ENCODE measurements around the gene UBE2G1.

The UBE2G1 gene

DNA sequence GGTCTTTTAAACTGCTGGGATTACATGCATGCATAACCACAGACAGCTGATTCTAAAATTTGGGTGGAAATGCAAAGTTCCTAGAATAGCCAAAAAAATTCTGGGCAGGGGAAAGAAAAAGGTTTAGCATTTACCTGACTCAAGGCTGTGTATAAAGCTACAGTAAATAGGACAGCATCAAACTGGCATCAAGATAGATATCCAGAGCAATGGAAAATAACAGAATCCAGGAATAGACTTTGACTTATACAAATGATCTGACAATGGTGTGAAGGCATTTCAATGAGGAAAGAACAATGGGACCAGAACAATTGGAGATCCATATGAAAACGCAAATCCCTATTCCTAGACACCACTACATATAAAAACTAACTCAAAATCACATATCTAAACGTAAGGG lies 115.6 kb downstream of the UBE2G1 start:
- H3K4me2 ChIP-seq (ENCODE audit: low read length), result no peak overlapping the region
- H3K27ac ChIP-seq, result no peak overlapping the region
- no peak overlapping the region for H3K9ac ChIP-seq

DNA sequence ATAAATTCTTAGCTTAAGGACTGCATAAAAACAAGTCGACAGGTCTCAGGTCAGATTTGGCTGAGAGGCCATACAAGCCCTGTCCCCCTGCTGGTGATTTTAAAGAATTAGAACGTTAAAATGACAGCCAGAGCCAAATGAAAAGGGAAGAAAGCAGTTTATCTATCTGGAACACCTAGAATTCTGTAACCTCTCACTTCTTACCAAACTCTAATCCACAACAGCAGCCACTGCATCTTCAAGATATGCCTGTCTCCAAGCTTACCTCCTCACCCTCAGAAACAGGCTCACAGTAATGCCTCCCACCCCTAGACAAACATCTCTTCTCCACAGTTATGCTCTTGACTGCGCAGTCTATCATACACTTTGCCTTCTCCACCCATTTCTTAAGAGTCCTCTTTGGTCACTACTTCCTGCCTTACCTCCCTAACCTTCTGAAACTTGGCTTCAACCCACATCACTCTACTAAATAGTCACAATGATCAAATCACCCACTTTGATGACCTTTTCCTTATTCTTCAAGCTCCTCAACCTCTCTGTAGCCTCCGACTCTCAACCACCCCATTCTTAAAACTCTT lies 116.9 kb downstream of the UBE2G1 start:
- Histone ChIP-seq H3K27me3 (ENCODE audit: control insufficient read depth, insufficient read depth, low read length) (no peaks in the 10 kb centered on the region), H3K9me3 (ENCODE audit: control insufficient read depth, low read length) (no peaks in the 10 kb centered on the region), H3K79me2 (peaks cover 31% of the 10 kb centered on the region), H3K9ac (no peak overlapping the region), H3K36me3 (ENCODE audit: control insufficient read depth, insufficient read depth, low read length) (no peaks in the 10 kb centered on the region), H3K4me3 (ENCODE audit: low read depth, low read length) (no peak overlapping the region), H3K27ac (no peak overlapping the region), H3K4me1 (peaks cover 7% of the 10 kb centered on the region), H2AFZ (no peak overlapping the region), H3K4me2 (ENCODE audit: low read length) (no peak overlapping the region)
- TF ChIP-seq, protein P1, sequence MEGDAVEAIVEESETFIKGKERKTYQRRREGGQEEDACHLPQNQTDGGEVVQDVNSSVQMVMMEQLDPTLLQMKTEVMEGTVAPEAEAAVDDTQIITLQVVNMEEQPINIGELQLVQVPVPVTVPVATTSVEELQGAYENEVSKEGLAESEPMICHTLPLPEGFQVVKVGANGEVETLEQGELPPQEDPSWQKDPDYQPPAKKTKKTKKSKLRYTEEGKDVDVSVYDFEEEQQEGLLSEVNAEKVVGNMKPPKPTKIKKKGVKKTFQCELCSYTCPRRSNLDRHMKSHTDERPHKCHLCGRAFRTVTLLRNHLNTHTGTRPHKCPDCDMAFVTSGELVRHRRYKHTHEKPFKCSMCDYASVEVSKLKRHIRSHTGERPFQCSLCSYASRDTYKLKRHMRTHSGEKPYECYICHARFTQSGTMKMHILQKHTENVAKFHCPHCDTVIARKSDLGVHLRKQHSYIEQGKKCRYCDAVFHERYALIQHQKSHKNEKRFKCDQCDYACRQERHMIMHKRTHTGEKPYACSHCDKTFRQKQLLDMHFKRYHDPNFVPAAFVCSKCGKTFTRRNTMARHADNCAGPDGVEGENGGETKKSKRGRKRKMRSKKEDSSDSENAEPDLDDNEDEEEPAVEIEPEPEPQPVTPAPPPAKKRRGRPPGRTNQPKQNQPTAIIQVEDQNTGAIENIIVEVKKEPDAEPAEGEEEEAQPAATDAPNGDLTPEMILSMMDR (IDR thresholded peaks at IDR 0.05), result peak; percentile 29

More for the DNA sequence above, 115.6 kb downstream of the UBE2G1 start:
- no peaks in the 10 kb centered on the region for H3K36me3 ChIP-seq (ENCODE audit: control insufficient read depth, insufficient read depth, low read length)
- H3K9me3 ChIP-seq (ENCODE audit: control insufficient read depth, low read length), result no peaks in the 10 kb centered on the region
- H2AFZ ChIP-seq, result no peak overlapping the region
- H3K27me3 ChIP-seq (ENCODE audit: control insufficient read depth, insufficient read depth, low read length), result no peaks in the 10 kb centered on the region
- H3K4me1 ChIP-seq, result peaks cover 7% of the 10 kb centered on the region
- peaks cover 23% of the 10 kb centered on the region for H3K79me2 ChIP-seq
- TF ChIP-seq, protein P1 (IDR thresholded peaks at IDR 0.05), result no peak
- H3K4me3 ChIP-seq (ENCODE audit: low read depth, low read length), result no peak overlapping the region

DNA sequence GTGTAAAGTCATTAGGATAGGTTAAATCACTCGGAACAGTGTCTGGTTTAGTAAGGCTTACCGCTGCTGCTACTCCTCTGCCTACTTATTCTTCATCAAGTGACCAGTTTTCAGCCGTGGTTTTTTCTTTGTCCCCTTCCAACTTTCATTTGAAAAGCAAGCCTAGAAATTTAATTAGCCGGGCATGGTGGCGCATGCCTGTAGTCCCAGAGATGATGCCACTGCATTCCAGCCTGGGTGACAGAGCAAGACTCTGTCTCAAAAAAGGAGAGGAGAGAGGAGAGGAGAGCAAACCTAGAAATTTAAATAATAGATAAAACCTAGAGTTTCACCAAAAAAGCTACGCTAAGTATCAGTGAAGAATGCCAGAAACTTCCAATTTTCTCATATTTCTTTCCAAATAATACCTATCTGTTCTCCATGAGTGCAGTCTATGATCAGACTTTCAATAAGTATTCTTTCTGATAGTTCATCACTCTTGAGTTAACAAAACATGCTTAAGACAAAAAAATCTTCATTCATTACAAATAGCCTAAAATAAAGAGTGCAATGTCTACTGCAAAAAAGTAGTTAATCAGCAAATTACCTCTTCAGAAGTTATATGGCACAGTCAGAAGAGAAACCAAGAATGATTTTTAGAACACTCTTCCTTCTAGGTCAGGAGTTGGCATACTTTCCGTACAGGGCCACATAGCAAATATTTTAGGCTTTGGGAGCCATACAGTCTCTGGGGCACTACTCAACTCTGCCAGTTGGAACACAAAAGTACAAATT lies 117.8 kb downstream of the UBE2G1 start:
- H3K4me1 ChIP-seq, result peaks cover 7% of the 10 kb centered on the region

DNA sequence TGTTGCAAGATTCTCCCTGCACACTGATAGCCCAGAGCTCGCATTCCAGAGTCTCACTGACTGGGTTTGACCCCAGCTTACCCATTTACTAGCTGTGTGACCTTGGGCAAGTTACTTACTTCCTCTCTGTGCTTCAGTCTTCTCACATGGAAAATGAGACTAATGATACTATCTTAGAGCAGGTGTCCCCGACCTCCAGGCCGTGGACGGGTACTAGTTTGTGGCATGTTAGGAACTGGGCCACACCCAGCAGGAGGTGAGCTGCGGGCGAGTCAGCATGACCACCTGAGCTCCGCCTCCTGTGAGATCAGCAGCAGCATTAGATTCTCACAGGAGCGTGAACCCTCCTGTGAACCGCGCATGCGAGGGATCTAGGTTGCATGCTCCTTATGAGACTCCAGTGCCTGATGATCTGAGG lies 118.5 kb downstream of the UBE2G1 start:
- Histone ChIP-seq H3K4me3 (ENCODE audit: low read depth, low read length) (no peak overlapping the region), H3K27me3 (ENCODE audit: control insufficient read depth, insufficient read depth, low read length) (no peaks in the 10 kb centered on the region), H3K4me1 (peaks cover 7% of the 10 kb centered on the region), H3K79me2 (peaks cover 32% of the 10 kb centered on the region), H3K9me3 (ENCODE audit: control insufficient read depth, low read length) (no peaks in the 10 kb centered on the region), H3K4me2 (ENCODE audit: low read length) (no peak overlapping the region), H3K27ac (no peak overlapping the region), H3K36me3 (ENCODE audit: control insufficient read depth, insufficient read depth, low read length) (no peaks in the 10 kb centered on the region), H2AFZ (peak overlapping the region; percentile 13), H3K9ac (no peak overlapping the region)
- TF ChIP-seq, protein P1 (IDR thresholded peaks at IDR 0.05), result no peak

More for the DNA sequence above, 117.8 kb downstream of the UBE2G1 start:
- Histone ChIP-seq H2AFZ (no peak overlapping the region), H3K79me2 (peaks cover 31% of the 10 kb centered on the region), H3K4me2 (ENCODE audit: low read length) (no peak overlapping the region), H3K4me3 (ENCODE audit: low read depth, low read length) (no peak overlapping the region), H3K36me3 (ENCODE audit: control insufficient read depth, insufficient read depth, low read length) (no peaks in the 10 kb centered on the region), H3K9ac (no peak overlapping the region), H3K27me3 (ENCODE audit: control insufficient read depth, insufficient read depth, low read length) (no peaks in the 10 kb centered on the region), H3K9me3 (ENCODE audit: control insufficient read depth, low read length) (no peaks in the 10 kb centered on the region), H3K27ac (no peak overlapping the region)
- TF ChIP-seq, protein P1 (IDR thresholded peaks at IDR 0.05), result no peak
